Measurements from ENCODE around the gene PPP1R9B.

Gene PPP1R9B

GRCh38 chr17:50176559-50177357 is 26.3 kb upstream of the PPP1R9B start:
- TF ChIP-seq ZFX (IDR thresholded peaks at IDR 0.05) (no peak), CTCF (conservative IDR thresholded peaks at IDR 0.05) (no peak)
- H3K27ac ChIP-seq: no peak overlapping the region

GRCh38 chr17:50175035-50175807 is 24.7 kb upstream of the PPP1R9B start:
- TF ChIP-seq ZFX (IDR thresholded peaks at IDR 0.05) (no peak), CTCF (conservative IDR thresholded peaks at IDR 0.05) (no peak)

GRCh38 chr17:50174444-50174843 is 24.0 kb upstream of the PPP1R9B start:
- TF ChIP-seq CTCF (conservative IDR thresholded peaks at IDR 0.05) (no peak), ZFX (IDR thresholded peaks at IDR 0.05) (no peak)
- no peak overlapping the region for H3K27ac ChIP-seq

More at GRCh38 chr17:50175035-50175807, 24.7 kb upstream of the PPP1R9B start:
- no peak overlapping the region for H3K27ac ChIP-seq

GRCh38 chr17:50173335-50173941 is 23.0 kb upstream of the PPP1R9B start:
- TF ChIP-seq CTCF (conservative IDR thresholded peaks at IDR 0.05): no peak
- TF ChIP-seq ZFX (IDR thresholded peaks at IDR 0.05): no peak
- no peak overlapping the region for H3K27ac ChIP-seq

GRCh38 chr17:50172936-50173334 is 22.5 kb upstream of the PPP1R9B start:
- TF ChIP-seq CTCF (conservative IDR thresholded peaks at IDR 0.05): no peak
- no peak for TF ChIP-seq ZFX (IDR thresholded peaks at IDR 0.05)
- H3K27ac ChIP-seq: no peak overlapping the region

GRCh38 chr17:50172130-50172529 is 21.7 kb upstream of the PPP1R9B start:
- TF ChIP-seq ZFX (IDR thresholded peaks at IDR 0.05) (no peak), CTCF (conservative IDR thresholded peaks at IDR 0.05) (no peak)
- H3K27ac ChIP-seq: no peak overlapping the region

Data from C4-2B (cell line).